ENCODE results near the gene CDH23.

Gene CDH23

DNA sequence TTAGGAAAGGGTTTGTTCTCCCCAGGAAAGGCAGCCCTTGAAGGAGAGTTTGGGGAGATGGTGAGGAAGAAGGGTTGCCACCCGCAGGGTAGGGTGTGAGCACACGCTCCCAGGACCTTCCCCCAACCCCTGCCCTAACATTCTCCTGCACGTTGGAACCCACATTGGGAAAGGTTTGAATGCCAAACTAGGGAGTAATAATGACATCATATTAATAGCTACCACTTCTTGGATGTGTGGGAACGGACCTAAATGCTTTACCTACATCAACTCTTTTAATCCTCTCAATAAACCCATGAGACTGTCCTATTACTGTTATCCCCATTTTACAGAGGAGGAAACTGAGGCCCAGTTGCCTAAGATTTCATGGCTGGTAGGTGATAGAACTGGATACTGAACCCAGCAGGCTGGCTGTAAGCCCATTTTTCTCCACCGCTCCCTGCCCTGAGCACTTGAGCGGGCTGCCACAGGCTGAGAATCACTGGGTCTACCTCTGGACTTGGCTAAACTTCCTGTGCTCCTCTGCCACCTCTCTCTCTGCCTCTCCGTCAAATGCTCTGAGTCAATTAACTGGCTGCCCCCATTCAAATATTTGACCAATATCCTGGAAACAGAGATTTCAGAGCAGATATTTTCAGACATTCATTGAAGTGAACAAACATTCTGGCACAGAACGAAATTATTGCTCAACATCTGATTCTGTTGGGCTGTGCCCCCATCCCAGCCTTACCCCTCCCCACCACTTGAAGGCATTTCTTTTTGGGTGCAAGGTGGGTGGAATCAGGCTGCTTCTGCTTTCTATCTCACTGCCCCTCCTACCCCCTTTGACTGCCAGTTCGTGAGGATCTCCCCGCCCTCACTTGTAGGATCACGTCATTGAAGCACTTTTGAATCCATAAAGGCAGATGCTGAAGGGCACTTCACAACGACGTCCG lies 193.2 kb downstream of the CDH23 start:
- no peak overlapping the region for H3K4me3 ChIP-seq (ENCODE audit: low read depth, low read length)
- TF ChIP-seq, protein P1, sequence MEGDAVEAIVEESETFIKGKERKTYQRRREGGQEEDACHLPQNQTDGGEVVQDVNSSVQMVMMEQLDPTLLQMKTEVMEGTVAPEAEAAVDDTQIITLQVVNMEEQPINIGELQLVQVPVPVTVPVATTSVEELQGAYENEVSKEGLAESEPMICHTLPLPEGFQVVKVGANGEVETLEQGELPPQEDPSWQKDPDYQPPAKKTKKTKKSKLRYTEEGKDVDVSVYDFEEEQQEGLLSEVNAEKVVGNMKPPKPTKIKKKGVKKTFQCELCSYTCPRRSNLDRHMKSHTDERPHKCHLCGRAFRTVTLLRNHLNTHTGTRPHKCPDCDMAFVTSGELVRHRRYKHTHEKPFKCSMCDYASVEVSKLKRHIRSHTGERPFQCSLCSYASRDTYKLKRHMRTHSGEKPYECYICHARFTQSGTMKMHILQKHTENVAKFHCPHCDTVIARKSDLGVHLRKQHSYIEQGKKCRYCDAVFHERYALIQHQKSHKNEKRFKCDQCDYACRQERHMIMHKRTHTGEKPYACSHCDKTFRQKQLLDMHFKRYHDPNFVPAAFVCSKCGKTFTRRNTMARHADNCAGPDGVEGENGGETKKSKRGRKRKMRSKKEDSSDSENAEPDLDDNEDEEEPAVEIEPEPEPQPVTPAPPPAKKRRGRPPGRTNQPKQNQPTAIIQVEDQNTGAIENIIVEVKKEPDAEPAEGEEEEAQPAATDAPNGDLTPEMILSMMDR (IDR thresholded peaks at IDR 0.05; ENCODE audit: control insufficient read depth, extremely low read depth, insufficient read depth) = no peak
- peak; percentile 80 for DNase-seq (ENCODE audit: low read depth)

DNA sequence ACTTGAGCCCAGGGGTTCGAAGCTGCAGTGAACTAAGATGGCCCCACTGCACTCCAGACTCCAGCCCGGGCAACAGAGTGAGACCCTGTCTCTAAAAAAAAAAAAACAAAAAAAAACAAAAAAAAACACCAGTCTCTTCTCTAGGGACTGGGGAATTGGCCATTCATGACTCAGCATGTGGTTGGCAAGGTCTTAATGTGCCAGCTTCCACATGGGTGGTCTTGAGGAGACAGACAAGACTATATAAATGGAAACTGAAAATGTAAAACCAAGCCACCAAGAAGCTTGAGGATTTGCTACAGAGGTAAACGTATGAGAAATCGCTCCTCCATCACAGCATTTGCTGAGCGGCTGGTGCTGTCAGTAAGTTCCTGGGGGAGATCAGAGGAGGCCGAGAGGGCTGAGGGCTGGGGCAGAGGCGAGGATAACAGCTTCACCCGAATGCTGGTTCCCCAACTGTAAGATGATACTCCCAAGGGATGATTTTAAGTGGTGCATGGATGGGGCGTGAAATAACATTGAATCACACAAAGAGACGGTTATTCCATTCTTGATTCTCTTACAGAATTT lies 194.1 kb downstream of the CDH23 start:
- no peak for DNase-seq (ENCODE audit: low read depth)
- H3K4me3 ChIP-seq (ENCODE audit: low read depth, low read length) = no peak overlapping the region
- TF ChIP-seq, protein P1 (IDR thresholded peaks at IDR 0.05; ENCODE audit: control insufficient read depth, extremely low read depth, insufficient read depth) = no peak

DNA sequence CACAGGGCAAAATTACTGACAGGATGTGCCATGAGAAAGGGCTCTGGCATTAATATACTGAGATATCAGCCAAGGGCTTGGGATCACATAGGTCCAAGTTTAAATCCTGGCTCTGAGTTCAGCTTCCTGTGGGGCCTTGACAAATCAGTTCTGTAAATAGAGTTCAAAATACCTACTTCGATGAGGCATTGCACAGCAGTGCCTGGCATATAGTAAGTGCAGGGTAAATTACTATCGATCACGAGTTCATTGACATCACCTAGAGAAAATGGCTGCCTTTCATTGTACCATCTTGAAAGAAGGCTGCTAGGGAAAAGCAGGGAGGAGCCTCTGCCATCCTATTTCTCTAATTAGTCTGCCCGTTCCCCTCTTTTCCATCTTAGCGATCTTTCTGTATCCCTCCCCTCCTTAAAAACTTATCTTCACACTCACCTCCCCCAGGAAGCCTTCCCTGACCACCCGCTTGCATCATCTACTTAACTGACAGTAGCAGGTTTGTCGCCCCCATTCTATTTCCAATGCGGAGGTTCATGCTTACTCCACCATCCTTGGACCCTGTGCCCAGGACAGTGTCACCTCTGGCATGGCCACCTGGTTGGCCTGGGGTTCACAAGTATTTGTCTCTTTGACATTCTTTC lies 198.3 kb downstream of the CDH23 start:
- TF ChIP-seq, protein P1 (IDR thresholded peaks at IDR 0.05; ENCODE audit: control insufficient read depth, extremely low read depth, insufficient read depth) = no peak
- H3K4me3 ChIP-seq (ENCODE audit: low read depth, low read length) = no peak overlapping the region
- no peak for DNase-seq (ENCODE audit: low read depth)

DNA sequence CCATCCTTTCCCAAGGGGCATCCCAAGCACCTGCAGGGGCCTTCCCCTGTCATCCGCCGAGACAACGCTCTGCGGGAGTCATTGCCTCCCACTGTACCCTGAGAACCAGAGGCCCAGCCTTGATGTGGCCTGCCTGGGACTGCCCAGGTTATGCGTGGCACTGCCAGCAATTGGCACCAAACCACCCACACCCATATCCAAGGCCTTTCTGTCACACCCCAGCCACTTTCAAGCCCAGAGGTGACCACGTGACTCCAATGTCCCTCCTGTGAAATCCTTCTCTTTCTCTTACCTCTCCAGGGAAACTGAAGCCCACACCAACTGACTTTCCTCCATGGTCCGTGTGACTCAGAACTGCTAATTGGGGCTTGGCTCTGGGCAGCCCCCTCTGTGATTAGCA lies 198.9 kb downstream of the CDH23 start:
- DNase-seq (ENCODE audit: low read depth) = no peak
- TF ChIP-seq, protein P1 (IDR thresholded peaks at IDR 0.05; ENCODE audit: control insufficient read depth, extremely low read depth, insufficient read depth) = no peak
- H3K4me3 ChIP-seq (ENCODE audit: low read depth, low read length) = no peak overlapping the region

- TF ChIP-seq, protein P1 (IDR thresholded peaks at IDR 0.05; ENCODE audit: control insufficient read depth, extremely low read depth, insufficient read depth) = no peak
- DNase-seq (ENCODE audit: low read depth) = no peak
- no peak overlapping the region for H3K4me3 ChIP-seq (ENCODE audit: low read depth, low read length)
These were observed 199.4 kb downstream of the CDH23 start for GRCh38 chr10:71596127-71596526.

DNA sequence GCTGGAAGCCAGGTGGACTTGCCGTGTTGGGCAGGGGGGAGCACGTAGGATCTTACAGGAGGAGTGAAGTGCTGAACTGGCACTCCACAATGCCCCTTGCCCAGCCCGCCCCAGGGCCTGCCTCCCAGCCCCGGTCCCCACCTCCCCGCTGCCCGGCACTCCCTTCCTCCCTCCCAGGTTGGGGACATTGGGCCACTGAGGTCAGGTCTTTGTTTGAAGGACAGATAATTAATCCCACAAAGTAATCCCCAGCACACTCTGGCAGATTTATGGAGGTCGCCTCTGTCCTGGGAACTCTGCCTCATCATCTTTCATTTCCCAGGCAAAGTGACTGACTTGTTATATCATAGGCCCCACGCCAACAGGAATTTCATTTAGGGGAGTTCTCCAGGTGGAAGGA lies 200.0 kb downstream of the CDH23 start:
- DNase-seq (ENCODE audit: low read depth) = no peak
- TF ChIP-seq, protein P1 (IDR thresholded peaks at IDR 0.05; ENCODE audit: control insufficient read depth, extremely low read depth, insufficient read depth) = no peak

More for the DNA sequence above, 200.0 kb downstream of the CDH23 start:
- no peak overlapping the region for H3K4me3 ChIP-seq (ENCODE audit: low read depth, low read length)
